ENCODE measurements around the gene RASAL1.

RASAL1 gene

GRCh38 chr12:113056631-113057488 lies 78.7 kb downstream of the RASAL1 start, which contains the start of gene DTX1:
DTX1 (plus strand) TSS chr12:113056730; CDS start chr12:113058193, 1,463 bp downstream.
- Mint-ChIP-seq H3K27ac (no peak within 1 kb of the TSS), H3K36me3 (ENCODE audit: low read depth) (no peaks in the 10 kb centered on the region), H3K9me3 (peaks cover 3% of the 10 kb centered on the region), H3K4me1 (no peaks in the 10 kb centered on the region), H3K4me3 (peak within 1 kb of the TSS; percentile 68 to 72 (median 71)), H3K27me3 (ENCODE audit: low read depth) (peaks cover 46% of the 10 kb centered on the region)
- TF ChIP-seq CTCF (IDR thresholded peaks at IDR 0.05; ENCODE audit: unreplicated experiment in 3 of 3): no peak

- H3K27ac Mint-ChIP-seq: no peak overlapping the region
- H3K36me3 Mint-ChIP-seq (ENCODE audit: low read depth): no peaks in the 10 kb centered on the region
- H3K4me3 Mint-ChIP-seq: peak overlapping the region; percentile 68 to 72 (median 71)
- no peak for TF ChIP-seq CTCF (IDR thresholded peaks at IDR 0.05; ENCODE audit: unreplicated experiment in 3 of 3)
- H3K27me3 Mint-ChIP-seq (ENCODE audit: low read depth): peaks cover 46% of the 10 kb centered on the region
- no peaks in the 10 kb centered on the region for H3K4me1 Mint-ChIP-seq
- H3K9me3 Mint-ChIP-seq: peaks cover 3% of the 10 kb centered on the region
Measured at GRCh38 chr12:113056381-113056630, 79.3 kb downstream of the RASAL1 start.

- Mint-ChIP-seq H3K36me3 (ENCODE audit: low read depth) (no peaks in the 10 kb centered on the region), H3K4me1 (no peaks in the 10 kb centered on the region), H3K9me3 (peaks cover 3% of the 10 kb centered on the region), H3K27me3 (ENCODE audit: low read depth) (peaks cover 46% of the 10 kb centered on the region), H3K27ac (no peak overlapping the region), H3K4me3 (peak overlapping the region; percentile 68 to 72 (median 71))
- no peak for TF ChIP-seq CTCF (IDR thresholded peaks at IDR 0.05; ENCODE audit: unreplicated experiment in 3 of 3)
Measured at GRCh38 chr12:113055594-113056380, 79.8 kb downstream of the RASAL1 start.

GRCh38 chr12:113054948-113055486 lies 80.5 kb downstream of the RASAL1 start:
- Mint-ChIP-seq H3K9me3 (peaks cover 3% of the 10 kb centered on the region), H3K36me3 (ENCODE audit: low read depth) (no peaks in the 10 kb centered on the region), H3K27me3 (ENCODE audit: low read depth) (peaks cover 52% of the 10 kb centered on the region)

GRCh38 chr12:113052326-113052725 lies 83.2 kb downstream of the RASAL1 start:
- Mint-ChIP-seq H3K9me3 (peaks cover 3% of the 10 kb centered on the region), H3K27ac (no peak overlapping the region), H3K36me3 (ENCODE audit: low read depth) (no peaks in the 10 kb centered on the region), H3K4me1 (no peaks in the 10 kb centered on the region), H3K27me3 (ENCODE audit: low read depth) (peaks cover 75% of the 10 kb centered on the region), H3K4me3 (no peak overlapping the region)
- TF ChIP-seq CTCF (IDR thresholded peaks at IDR 0.05; ENCODE audit: unreplicated experiment in 3 of 3): no peak

More at GRCh38 chr12:113054948-113055486, 80.5 kb downstream of the RASAL1 start:
- Mint-ChIP-seq H3K27ac (no peak overlapping the region), H3K4me1 (no peaks in the 10 kb centered on the region), H3K4me3 (peak overlapping the region; percentile 67 to 72 (median 68))
- no peak for TF ChIP-seq CTCF (IDR thresholded peaks at IDR 0.05; ENCODE audit: unreplicated experiment in 3 of 3)
